RPMI8226 (cell line): Measurements from ENCODE around the gene PERM1.
A peak's percentile ranks its signal among the peaks of the same experiment; 100 is the strongest.

ENCODE experiments used
- DNase-seq: peaks from one replicate; pipeline ENCODE4 v3.0.0-alpha.2; 2015

The PERM1 gene

DNA sequence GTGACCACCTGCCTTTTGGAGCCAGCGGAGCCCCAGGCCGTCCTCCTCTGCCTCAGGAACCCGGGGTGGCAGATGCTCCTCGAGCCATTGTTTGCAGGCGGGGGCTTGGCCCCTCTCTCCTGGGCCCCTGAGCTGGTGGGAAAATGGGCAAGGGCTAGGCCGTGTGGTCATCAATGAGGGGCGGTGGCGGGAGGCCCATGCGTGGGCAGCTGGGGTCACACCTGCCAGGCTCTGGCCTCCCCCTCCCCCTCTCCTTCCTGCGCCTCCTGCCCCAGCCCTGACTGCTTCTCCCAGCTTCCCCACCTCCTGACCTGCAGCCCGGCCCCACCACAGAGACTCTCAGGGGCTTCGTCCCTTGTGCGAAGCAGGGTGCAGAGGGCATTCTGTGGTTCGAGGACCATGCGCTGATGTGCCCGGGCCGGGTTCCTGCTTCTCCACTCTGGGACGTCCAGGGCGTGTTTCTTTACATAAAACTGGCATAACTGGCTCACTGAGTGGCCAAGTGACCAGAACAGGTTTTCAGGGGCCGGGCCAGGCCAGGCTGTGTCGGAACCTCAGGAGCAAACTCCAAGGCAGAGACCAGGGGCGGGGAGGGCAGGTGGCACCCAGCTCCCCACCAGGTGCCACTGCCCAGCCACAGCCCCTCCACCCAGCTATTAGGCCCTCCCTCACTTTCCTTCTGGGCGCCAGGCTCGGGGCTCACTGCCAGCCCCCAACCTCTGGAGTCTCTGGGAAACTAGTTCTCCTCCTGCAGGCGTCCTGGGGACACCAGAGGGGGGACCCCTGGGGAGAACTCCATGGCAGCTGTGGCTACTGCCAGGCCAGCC, 48.9 kb downstream of the PERM1 start:
- DNase-seq = no peak

DNA sequence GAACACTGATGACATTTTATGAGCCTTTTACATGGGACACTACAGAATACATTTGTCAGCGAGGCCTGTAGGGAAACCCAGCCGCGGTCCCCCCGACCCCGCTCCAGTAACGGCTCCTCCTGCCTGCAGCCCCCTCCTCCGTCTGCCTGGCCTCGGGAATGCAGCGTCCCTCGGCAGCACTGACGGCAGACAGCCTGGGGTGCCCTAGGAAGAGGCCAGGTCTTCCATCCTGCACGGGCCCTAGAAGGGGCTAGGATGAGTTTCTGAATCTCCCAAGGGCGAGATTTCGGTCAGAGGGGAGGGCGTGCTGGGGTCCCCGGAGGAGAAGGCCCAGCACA, 49.8 kb downstream of the PERM1 start:
- DNase-seq = no peak

DNA sequence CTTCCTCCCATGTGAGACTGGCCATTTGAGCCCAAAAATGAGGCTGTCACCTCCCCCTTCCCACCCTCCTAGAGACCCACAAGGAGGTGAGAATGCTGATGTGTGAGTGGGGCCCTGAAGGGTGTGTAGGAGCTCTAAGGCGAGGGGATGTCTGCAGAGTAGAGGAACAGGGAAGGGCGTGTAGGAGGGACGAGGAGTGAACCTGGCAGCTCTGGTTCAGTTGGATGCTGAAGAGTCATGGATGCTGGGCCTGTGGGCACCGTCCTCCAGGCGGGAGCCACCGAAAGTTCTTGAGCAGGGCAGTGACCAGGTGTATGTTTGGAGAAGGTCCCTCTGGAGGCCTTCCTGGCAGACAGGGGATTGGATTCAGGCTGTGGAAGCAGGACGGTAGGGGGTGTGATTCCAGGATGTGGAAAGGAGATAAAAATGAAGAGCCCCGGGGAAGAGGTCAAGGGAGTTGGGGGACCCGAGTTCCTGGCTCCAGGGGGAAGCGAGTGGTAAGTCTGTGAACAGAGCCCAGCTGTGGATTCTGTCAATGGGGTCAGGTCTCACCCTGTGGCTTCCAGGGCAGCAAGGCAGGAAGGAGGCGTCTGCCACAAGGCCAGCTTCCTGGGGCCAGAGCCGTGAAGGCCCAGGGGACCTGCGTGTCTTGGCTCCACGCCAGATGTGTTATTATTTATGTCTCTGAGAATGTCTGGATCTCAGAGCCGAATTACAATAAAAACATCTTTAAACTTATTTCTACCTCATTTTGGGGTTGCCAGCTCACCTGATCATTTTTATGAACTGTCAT, 50.3 kb downstream of the PERM1 start:
- DNase-seq = no peak

DNA sequence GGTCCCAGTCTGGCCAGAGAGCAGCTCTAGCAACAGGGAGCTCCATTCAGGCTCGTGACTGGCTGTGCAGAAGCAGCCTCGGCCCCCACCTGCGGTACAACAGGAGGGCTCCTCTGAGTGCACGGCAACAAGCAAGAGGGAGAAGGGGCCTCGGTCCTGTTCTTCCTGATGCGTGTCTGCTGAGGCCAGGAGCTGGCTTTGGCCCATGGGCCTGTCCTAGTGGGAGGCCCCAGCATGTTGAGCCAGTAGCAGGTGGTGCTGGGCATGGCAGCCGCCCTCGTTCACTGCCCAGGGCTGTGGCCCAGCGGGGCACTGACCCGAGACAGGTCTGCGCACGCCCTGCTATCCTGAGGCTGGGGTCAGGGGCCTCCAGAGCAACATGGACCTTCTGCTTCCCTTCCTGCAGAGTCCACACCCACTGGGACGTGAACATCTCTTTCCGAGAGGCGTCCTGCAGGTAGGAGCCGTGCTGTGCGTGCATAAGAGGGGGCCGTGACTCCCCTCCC, 51.2 kb downstream of the PERM1 start:
- DNase-seq = no peak

DNA sequence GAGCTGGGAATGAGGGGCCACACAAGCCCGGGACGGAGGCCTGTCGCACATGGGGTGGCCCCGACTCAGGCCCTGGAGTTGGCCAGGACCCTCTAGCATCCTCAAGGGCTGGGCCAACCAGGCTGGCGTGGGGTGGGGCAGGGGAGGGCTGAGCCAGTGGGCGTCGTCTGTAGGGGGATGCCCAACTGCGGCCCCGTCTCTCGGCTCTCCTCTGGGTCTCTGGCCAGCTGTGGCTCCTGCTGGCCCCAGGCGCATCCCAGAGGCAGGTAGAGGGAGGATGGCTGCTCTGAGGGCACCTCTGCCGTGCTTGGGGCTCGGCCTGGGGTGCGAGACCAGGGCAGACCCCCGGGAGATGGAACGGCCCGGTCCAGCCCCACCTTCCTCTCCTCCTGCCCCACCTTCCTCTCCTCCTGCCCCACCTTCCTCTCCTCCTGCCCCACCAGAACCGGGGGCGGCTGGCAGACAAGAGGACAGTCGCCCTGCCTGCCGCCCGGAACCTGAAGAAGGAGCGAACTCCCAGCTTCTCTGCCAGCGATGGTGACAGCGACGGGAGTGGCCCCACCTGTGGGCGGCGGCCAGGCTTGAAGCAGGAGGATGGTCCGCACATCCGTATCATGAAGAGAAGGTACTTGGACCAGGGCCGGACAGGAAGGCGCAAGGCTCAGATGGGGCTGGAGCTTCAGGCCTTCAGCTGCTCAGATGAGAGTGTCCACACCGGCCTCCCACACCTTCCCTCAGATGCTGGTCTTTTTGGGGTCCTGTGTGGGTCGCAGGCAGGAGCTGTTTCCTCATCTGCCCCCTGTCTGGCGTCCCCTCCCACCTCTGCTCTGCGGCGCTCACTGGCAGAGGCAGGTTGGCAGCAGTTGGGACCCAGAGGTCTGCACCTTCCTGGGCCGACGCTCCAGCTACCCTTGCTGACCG, 51.9 kb downstream of the PERM1 start:
- no peak for DNase-seq

DNA sequence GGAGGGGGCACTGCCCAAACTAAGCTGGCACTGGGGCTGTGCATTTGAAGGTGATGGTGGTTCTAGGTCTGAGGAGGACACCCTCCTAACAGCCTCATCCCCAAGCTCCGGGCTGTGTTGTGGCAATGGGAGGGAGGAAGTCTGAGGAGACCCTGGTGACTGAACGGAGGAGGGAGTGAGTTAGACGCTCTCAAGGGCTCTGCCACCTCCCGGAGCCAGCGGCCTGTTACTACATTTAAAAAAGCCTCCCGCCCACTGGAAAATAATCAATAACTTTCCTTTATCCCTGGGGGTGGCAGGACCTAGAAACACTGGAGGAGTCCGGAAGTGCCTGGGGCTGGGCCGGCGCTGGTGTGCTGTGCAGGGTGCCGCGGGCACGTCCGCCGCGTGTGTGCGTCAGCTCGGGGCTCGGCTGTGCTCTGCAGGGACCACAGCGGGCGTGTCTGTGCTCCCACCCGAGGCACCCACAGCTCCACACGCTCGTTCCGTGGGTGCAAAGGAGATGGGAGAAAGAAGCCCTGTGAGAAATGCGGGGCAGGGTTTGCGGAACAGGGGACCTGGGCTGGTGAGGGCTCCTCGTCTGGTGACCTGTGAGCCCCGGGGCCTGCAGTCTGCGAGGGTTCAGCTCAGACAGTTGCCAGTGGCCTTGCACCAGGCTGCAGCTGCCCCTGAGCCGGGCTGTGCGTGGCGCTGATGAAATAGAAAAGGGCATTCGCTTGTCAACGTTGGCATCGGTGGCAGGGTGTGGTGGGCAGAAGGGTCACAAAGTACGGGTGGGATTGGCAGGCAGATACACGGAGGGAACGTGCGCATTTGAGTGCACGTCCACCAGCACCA, 52.9 kb downstream of the PERM1 start:
- no peak for DNase-seq

DNA sequence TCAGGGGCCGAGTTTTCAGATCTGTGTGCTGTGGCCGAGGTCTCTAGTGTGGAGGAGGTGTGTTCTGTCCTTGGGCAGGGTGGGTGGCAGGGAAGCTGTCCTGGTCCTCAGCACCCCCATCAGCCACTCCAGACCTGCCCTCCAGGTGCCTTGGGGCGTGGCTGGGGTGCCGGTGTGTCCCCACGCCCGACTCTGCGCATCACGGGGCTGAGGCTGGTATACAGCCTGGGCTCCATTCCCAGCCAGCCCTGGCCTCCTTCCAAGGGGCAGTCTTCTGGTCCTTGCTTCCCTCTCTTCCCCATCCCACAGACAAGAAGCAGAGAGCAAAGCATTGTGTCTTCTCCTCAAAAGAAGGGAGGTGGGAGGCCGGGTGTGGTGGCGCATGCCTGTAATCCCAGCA, 54.1 kb downstream of the PERM1 start:
- DNase-seq = no peak

DNA sequence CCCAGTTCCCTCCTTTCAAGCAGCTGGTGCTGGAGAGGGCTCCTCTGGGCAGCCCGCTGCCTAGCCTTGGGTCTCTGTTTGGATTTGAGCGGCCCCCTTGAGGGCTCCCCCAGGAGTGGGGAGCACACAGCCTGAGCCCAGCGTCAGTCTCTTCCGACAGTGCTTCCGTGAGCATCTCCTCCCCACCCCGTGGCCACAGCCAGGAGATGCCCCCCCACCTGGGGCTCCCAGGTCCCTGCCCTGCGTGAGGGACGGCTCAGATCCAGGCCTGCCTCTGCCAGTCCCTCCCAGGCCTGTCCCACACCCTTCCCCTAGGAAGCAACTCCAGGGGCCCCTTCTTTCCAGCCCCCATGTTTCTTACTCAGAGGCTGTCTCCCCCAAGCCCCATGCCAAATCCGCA, 54.7 kb downstream of the PERM1 start:
- DNase-seq = no peak

DNA sequence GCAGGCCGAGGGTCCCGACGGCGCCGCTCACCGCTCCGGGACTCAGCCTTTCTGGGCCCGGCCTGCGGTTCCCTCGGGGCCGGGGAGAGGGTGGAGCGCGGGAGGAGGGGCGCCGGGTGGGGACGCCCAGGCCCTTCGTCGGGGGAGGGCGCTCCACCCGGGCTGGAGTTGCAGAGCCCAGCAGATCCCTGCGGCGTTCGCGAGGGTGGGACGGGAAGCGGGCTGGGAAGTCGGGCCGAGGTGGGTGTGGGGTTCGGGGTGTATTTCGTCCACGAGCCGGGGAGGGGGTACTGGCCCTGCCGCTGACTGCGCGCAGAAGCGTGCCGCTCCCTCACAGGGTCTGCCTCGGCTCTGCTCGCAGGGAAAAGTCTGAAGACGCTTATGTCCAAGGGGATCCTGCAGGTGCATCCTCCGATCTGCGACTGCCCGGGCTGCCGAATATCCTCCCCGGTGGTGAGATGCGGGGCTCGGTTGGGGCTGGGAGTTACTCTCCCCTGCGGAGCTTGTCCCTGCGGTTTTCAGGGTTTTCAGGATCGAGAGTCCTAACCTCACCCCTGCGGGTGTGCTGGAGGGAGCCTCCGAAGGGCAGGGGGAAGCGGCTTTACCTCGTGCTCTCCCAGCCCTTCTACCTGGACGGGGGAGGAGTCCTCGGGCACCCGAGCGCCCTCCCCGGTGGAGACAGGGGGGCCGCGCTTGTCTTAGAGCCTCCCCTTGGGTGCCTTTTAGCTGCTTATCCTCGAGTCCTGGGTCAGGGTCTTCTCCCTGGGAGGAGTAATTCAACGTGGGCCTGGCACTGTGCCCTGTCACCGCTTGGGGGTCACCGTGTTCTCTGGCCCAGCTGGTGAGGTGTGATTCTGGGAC, 56.1 kb downstream of the PERM1 start:
- peak; percentile 53 for DNase-seq
